C4-2B (cell line): Measurements from ENCODE around the gene EP300.

ENCODE experiments used
- H3K27ac ChIP-seq: fragments of 450-650 bp; 2 replicates; pipeline ENCODE4 v1.5.1; 2017
- ZFX ChIP-seq: fragments of 450-650 bp; IDR thresholded peaks from 2 replicates; pipeline ENCODE4 v1.6.1; 2017
- TF ChIP-seq, protein P1 (sequence below): fragments of 450-650 bp; conservative IDR thresholded peaks from 2 replicates; pipeline ENCODE4 v1.5.1; 2017; ENCODE audit warnings: mild to moderate bottlenecking

EP300 gene

DNA sequence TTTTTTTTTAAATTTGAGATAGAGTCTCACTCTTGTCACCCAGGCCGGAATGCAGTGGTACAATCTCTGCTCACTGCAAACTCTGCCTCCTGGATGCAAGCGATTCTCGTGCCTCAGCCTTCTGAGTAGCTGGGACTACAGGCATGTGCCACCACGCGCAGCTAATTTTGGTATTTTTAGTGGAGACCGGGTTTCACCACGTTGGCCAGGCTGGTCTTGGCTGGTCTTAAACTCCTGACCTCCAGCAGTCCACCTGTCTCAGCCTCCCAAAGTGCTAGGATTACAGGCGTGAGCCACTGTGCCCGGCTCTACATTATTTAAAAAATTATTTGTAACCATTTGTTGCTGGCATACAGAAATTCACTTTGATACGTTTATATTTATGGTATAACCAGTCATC is 18.6 kb downstream of the EP300 start:
- TF ChIP-seq ZFX = no peak
- TF ChIP-seq, protein P1, sequence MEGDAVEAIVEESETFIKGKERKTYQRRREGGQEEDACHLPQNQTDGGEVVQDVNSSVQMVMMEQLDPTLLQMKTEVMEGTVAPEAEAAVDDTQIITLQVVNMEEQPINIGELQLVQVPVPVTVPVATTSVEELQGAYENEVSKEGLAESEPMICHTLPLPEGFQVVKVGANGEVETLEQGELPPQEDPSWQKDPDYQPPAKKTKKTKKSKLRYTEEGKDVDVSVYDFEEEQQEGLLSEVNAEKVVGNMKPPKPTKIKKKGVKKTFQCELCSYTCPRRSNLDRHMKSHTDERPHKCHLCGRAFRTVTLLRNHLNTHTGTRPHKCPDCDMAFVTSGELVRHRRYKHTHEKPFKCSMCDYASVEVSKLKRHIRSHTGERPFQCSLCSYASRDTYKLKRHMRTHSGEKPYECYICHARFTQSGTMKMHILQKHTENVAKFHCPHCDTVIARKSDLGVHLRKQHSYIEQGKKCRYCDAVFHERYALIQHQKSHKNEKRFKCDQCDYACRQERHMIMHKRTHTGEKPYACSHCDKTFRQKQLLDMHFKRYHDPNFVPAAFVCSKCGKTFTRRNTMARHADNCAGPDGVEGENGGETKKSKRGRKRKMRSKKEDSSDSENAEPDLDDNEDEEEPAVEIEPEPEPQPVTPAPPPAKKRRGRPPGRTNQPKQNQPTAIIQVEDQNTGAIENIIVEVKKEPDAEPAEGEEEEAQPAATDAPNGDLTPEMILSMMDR = no peak
- H3K27ac ChIP-seq = no peak overlapping the region

DNA sequence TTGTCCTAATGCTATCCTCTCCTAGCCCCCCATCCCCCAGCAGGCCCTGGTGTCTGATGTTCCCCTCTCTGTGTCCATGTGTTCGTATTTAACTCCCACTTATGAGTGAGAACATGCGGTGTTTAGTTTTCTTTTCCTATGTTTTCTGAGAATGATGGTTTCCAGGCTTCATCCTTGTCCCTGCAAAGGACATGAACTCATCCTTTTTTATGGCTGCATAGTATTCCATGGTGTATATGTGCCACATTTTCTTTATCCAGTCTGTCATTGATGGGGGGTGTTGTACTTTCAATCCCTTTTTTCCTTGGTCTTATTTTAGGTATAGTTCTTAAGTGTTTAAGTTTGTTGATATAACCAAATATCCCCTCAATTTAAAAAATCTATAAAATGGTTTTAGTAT is 23.9 kb downstream of the EP300 start:
- H3K27ac ChIP-seq = no peak overlapping the region

DNA sequence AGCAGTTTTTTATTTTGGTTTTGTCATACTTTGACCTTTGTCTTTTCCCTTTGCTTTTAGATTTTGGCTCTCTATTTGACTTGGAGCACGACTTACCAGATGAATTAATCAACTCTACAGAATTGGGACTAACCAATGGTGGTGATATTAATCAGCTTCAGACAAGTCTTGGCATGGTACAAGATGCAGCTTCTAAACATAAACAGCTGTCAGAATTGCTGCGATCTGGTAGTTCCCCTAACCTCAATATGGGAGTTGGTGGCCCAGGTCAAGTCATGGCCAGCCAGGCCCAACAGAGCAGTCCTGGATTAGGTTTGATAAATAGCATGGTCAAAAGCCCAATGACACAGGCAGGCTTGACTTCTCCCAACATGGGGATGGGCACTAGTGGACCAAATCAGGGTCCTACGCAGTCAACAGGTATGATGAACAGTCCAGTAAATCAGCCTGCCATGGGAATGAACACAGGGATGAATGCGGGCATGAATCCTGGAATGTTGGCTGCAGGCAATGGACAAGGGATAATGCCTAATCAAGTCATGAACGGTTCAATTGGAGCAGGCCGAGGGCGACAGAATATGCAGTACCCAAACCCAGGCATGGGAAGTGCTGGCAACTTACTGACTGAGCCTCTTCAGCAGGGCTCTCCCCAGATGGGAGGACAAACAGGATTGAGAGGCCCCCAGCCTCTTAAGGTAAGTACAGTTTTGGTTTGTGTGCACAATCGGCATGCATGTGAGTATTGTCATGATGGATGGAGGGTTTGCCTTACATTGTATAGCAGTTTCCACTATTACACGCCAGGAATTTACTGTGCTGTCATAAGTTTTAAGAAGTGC is 25.0 kb downstream of the EP300 start:
- no peak overlapping the region for H3K27ac ChIP-seq
- TF ChIP-seq ZFX = no peak
- TF ChIP-seq, protein P1 = no peak

More for the DNA sequence above, 23.9 kb downstream of the EP300 start:
- TF ChIP-seq, protein P1 = no peak
- no peak for TF ChIP-seq ZFX

DNA sequence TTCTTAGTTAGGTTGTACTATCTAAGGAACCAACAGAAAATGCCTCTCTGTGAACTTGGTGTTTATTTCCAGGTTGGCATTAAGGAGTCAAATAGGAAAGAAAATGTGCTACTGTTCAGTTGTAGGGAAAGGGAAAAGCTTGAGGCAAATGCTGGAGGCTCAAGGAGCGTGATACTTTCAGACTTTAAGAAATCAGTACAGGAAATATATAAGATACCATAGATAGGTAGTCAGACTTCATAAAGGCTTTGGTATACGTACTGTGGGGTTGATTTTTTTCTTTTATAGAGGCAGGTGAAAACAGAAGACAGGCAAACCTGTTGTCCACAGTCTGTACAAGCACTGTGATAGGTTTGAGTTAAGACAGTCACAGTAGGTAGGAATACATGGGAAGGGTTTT is 30.8 kb downstream of the EP300 start:
- no peak for TF ChIP-seq ZFX
- TF ChIP-seq, protein P1 = no peak
- no peak overlapping the region for H3K27ac ChIP-seq

DNA sequence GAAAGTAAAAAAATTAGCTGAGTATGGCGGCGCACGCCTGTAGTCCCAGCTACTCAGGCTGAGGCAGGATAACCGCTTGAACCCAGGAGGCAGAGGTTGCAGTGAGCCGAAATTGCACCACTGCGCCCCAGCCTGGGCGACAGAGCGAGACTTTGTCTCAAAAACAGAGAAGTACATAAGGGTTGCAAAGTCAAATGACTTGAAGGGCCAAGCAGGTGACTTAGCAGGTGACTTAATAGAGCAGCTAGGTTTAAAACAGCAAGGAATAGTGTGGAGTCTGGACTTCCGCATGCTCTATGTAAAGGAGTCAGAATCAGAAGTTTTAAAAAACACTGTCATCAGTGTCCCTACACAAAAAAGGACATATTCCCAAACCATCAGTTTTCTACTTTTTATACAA is 31.7 kb downstream of the EP300 start:
- H3K27ac ChIP-seq = no peak overlapping the region

DNA sequence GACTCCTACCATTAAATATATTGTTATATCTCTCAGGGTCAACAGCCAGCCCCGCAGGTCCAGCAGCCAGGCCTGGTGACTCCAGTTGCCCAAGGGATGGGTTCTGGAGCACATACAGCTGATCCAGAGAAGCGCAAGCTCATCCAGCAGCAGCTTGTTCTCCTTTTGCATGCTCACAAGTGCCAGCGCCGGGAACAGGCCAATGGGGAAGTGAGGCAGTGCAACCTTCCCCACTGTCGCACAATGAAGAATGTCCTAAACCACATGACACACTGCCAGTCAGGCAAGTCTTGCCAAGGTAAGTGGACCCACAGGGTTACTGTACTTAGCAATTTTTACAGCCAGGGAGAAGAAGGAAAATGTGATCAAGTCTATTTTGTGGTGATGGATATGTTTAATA is 35.1 kb downstream of the EP300 start:
- no peak for TF ChIP-seq ZFX
- TF ChIP-seq, protein P1 = no peak
- H3K27ac ChIP-seq = no peak overlapping the region

More for the DNA sequence above, 31.7 kb downstream of the EP300 start:
- no peak for TF ChIP-seq ZFX
- TF ChIP-seq, protein P1 = no peak

DNA sequence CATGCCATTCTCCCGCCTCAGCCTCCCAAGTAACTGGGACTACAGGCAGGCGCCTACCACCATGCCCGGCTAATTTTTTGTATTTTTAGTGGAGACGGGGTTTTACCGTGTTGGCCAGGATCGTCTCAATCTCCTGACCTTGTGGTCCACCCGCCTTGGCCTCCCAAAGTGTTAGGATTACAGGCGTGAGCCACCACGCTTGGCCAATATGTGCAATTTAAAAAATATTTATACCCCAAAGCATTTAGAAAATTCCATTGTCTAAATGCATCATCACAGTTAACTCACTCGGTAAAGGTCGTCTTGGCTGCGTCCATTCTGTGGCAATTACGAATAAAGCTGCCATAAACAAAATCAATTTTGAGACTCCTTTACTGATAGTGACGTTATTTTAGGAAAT is 36.2 kb downstream of the EP300 start:
- no peak overlapping the region for H3K27ac ChIP-seq
- no peak for TF ChIP-seq ZFX
- TF ChIP-seq, protein P1 = no peak
